ENCODE data around the gene TMEM273. TPM values are rescaled to one million over a fixed set of nuclear protein-coding genes. Genes with fewer than 3 reads are reported as not detected.

The TMEM273 gene
- total RNA-seq, 1 donor from 2014 or later: 0.37 TPM

- Mint-ChIP-seq H3K27me3 (ENCODE audit: low read depth) (peaks cover 12% of the 10 kb centered on the region), H3K9me3 (peaks cover 5% of the 10 kb centered on the region), H3K4me1 (no peaks in the 10 kb centered on the region), H3K4me3 (no peak overlapping the region), H3K27ac (ENCODE audit: unreplicated experiment) (no peak overlapping the region), H3K36me3 (ENCODE audit: low read depth) (peaks cover 4% of the 10 kb centered on the region)
- no peak for TF ChIP-seq CTCF (conservative IDR thresholded peaks at IDR 0.05)
- DNase-seq (ENCODE audit: low read depth, low spot score): no peak
Observed at GRCh38 chr10:49152663-49153062, 35.5 kb downstream of the TMEM273 start.

- no peak overlapping the region for H3K4me3 Mint-ChIP-seq
- no peak for DNase-seq (ENCODE audit: low read depth, low spot score)
- no peak for TF ChIP-seq CTCF (conservative IDR thresholded peaks at IDR 0.05)
- no peak overlapping the region for H3K27ac Mint-ChIP-seq (ENCODE audit: unreplicated experiment)
- no peaks in the 10 kb centered on the region for H3K4me1 Mint-ChIP-seq
- H3K27me3 Mint-ChIP-seq (ENCODE audit: low read depth): peaks cover 8% of the 10 kb centered on the region
- H3K36me3 Mint-ChIP-seq (ENCODE audit: low read depth): peaks cover 4% of the 10 kb centered on the region
- H3K9me3 Mint-ChIP-seq: peaks cover 5% of the 10 kb centered on the region
Observed at GRCh38 chr10:49152037-49152436, 36.2 kb downstream of the TMEM273 start.

GRCh38 chr10:49151481-49151880, 36.7 kb downstream of the TMEM273 start:
- peaks cover 5% of the 10 kb centered on the region for H3K27me3 Mint-ChIP-seq (ENCODE audit: low read depth)

GRCh38 chr10:49151025-49151445, 37.2 kb downstream of the TMEM273 start:
- no peak for DNase-seq (ENCODE audit: low read depth, low spot score)
- Mint-ChIP-seq H3K4me3 (no peak overlapping the region), H3K27me3 (ENCODE audit: low read depth) (peaks cover 5% of the 10 kb centered on the region), H3K27ac (ENCODE audit: unreplicated experiment) (no peak overlapping the region), H3K36me3 (ENCODE audit: low read depth) (peaks cover 4% of the 10 kb centered on the region), H3K4me1 (no peaks in the 10 kb centered on the region), H3K9me3 (peaks cover 8% of the 10 kb centered on the region)
- no peak for TF ChIP-seq CTCF (conservative IDR thresholded peaks at IDR 0.05)

More at GRCh38 chr10:49151481-49151880, 36.7 kb downstream of the TMEM273 start:
- peaks cover 4% of the 10 kb centered on the region for H3K36me3 Mint-ChIP-seq (ENCODE audit: low read depth)
- no peak for DNase-seq (ENCODE audit: low read depth, low spot score)
- H3K27ac Mint-ChIP-seq (ENCODE audit: unreplicated experiment): no peak overlapping the region
- H3K4me3 Mint-ChIP-seq: no peak overlapping the region
- TF ChIP-seq CTCF (conservative IDR thresholded peaks at IDR 0.05): no peak
- H3K9me3 Mint-ChIP-seq: peaks cover 5% of the 10 kb centered on the region
- no peaks in the 10 kb centered on the region for H3K4me1 Mint-ChIP-seq

- no peak for TF ChIP-seq CTCF (conservative IDR thresholded peaks at IDR 0.05)
- H3K27me3 Mint-ChIP-seq (ENCODE audit: low read depth): peaks cover 5% of the 10 kb centered on the region
- H3K4me1 Mint-ChIP-seq: no peaks in the 10 kb centered on the region
- H3K27ac Mint-ChIP-seq (ENCODE audit: unreplicated experiment): no peak overlapping the region
- DNase-seq (ENCODE audit: low read depth, low spot score): no peak
- peaks cover 4% of the 10 kb centered on the region for H3K36me3 Mint-ChIP-seq (ENCODE audit: low read depth)
- no peak overlapping the region for H3K4me3 Mint-ChIP-seq
- peaks cover 8% of the 10 kb centered on the region for H3K9me3 Mint-ChIP-seq
Observed at GRCh38 chr10:49150426-49150825, 37.8 kb downstream of the TMEM273 start.

- TF ChIP-seq CTCF (conservative IDR thresholded peaks at IDR 0.05): no peak
- Mint-ChIP-seq H3K9me3 (peaks cover 8% of the 10 kb centered on the region), H3K4me1 (no peaks in the 10 kb centered on the region), H3K27ac (ENCODE audit: unreplicated experiment) (no peak overlapping the region), H3K4me3 (no peak overlapping the region), H3K36me3 (ENCODE audit: low read depth) (peaks cover 4% of the 10 kb centered on the region), H3K27me3 (ENCODE audit: low read depth) (peaks cover 5% of the 10 kb centered on the region)
- no peak for DNase-seq (ENCODE audit: low read depth, low spot score)
Observed at GRCh38 chr10:49149881-49150280, 38.3 kb downstream of the TMEM273 start.

Measured in neural crest cell (in vitro differentiated cells).